A673 (cell line): ENCODE data around the gene ACTR3. TPM values are rescaled to one million over a fixed set of nuclear protein-coding genes. Genes with fewer than 3 reads are reported as not detected.
"Not testable (repeated sequence)": the region's sequence is repeated elsewhere in the genome, so short reads cannot be mapped to it uniquely, and the experiment has no call there.

Experiments used
- BruUV-seq: library from RNA; stranded (reverse); fragments of 400-500 nt; replicated peaks from 2 replicates; lab custom pipeline; 2021; lab: Mats Ljungman, UMichigan
- CTCF ChIA-PET: fragments of 300-600 bp; sonication (Branson Sonifier 250); formaldehyde crosslinking; loops from one replicate; lab custom pipeline; 2022; ENCODE audit warnings: antibody characterized with exemption; lab: Charles Lee
- POLR2A ChIA-PET: fragments of 300-600 bp; sonication (Branson Sonifier 250); formaldehyde crosslinking; loops from one replicate; lab custom pipeline; 2022; ENCODE audit warnings: antibody characterized with exemption; ENCODE audit not compliant: low non-redundant PET; lab: Charles Lee
- DNase-seq: peaks from one replicate; pipeline ENCODE4 v3.0.0-alpha.2; 2015; ENCODE audit warnings: low spot score
- H3K27ac ChIP-seq: fragments of 200-600 bp; sonication (generic); 2 replicates; pipeline ENCODE4 v1.5.1; 2016; ENCODE audit warnings: mixed run types, low read depth, mild to moderate bottlenecking, mixed read lengths, antibody characterized with exemption, low read length; ENCODE audit not compliant: poor library complexity, severe bottlenecking
- H3K27me3 ChIP-seq: fragments of 200-600 bp; sonication (generic); replicated peaks from 2 replicates; pipeline ENCODE4 v1.6.1; 2017; ENCODE audit warnings: mixed run types, low read depth, mild to moderate bottlenecking, mixed read lengths, antibody characterized with exemption, low read length; ENCODE audit not compliant: insufficient read depth, poor library complexity
- H3K36me3 ChIP-seq: fragments of 200-600 bp; sonication (generic); 2 replicates; pipeline ENCODE4 v1.6.1; 2016; ENCODE audit warnings: mixed run types, mild to moderate bottlenecking, mixed read lengths, antibody characterized with exemption, low read length; ENCODE audit not compliant: insufficient read depth, poor library complexity, severe bottlenecking
- H3K4me1 ChIP-seq: fragments of 200-600 bp; sonication (generic); 2 replicates; pipeline ENCODE4 v1.6.1; 2017; ENCODE audit warnings: mixed run types, mild to moderate bottlenecking, mixed read lengths, antibody characterized with exemption, low read length; ENCODE audit not compliant: insufficient read depth, poor library complexity, severe bottlenecking
- H3K4me3 ChIP-seq: fragments of 200-600 bp; sonication (generic); 2 replicates; pipeline ENCODE4 v1.5.1; 2016; ENCODE audit warnings: low read depth, mixed run types, mild to moderate bottlenecking, mixed read lengths, low read length; ENCODE audit not compliant: poor library complexity, severe bottlenecking
- H3K9me3 ChIP-seq: fragments of 200-600 bp; sonication (generic); 2 replicates; pipeline ENCODE4 v1.6.1; 2016; ENCODE audit warnings: mixed run types, low read depth, mild to moderate bottlenecking, mixed read lengths, antibody characterized with exemption, low read length; ENCODE audit not compliant: poor library complexity, severe bottlenecking
- EZH2 ChIP-seq: fragments of 200-600 bp; sonication (generic); IDR thresholded peaks from 2 replicates; pipeline ENCODE4 v1.6.1; 2017; ENCODE audit warnings: borderline replicate concordance, low read depth, mild to moderate bottlenecking, mixed read lengths, antibody characterized with exemption, low read length; ENCODE audit not compliant: poor library complexity, severe bottlenecking
- intact Hi-C: fragments of 100-400 bp; cut with micrococcal nuclease; formaldehyde crosslinking; loops from one replicate; pipeline ENCODE4 v1.10.0; 2022; ENCODE audit not compliant: unreplicated experiment
- total RNA-seq: library from RNA; stranded (reverse); gene quantifications from 2 replicates; pipeline ENCODE4 v1.2.3, GENCODE V29; 2021
- TF ChIP-seq, protein P1 (sequence below): fragments of 300-800, 200-600 bp; sonication (generic); conservative IDR thresholded peaks from 2 replicates; pipeline ENCODE4 v1.5.1; 2017; ENCODE audit warnings: low read depth, mild to moderate bottlenecking, antibody characterized with exemption, low read length, moderate library complexity, mixed read lengths

Gene ACTR3
- total RNA-seq, 1 experiment from 2014 or later: 340 TPM

- H3K36me3 ChIP-seq: peaks cover 44% of the 10 kb centered on the region
- TF ChIP-seq, protein P1, sequence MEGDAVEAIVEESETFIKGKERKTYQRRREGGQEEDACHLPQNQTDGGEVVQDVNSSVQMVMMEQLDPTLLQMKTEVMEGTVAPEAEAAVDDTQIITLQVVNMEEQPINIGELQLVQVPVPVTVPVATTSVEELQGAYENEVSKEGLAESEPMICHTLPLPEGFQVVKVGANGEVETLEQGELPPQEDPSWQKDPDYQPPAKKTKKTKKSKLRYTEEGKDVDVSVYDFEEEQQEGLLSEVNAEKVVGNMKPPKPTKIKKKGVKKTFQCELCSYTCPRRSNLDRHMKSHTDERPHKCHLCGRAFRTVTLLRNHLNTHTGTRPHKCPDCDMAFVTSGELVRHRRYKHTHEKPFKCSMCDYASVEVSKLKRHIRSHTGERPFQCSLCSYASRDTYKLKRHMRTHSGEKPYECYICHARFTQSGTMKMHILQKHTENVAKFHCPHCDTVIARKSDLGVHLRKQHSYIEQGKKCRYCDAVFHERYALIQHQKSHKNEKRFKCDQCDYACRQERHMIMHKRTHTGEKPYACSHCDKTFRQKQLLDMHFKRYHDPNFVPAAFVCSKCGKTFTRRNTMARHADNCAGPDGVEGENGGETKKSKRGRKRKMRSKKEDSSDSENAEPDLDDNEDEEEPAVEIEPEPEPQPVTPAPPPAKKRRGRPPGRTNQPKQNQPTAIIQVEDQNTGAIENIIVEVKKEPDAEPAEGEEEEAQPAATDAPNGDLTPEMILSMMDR: no peak
- no peak for TF ChIP-seq EZH2
- H3K9me3 ChIP-seq: no peaks in the 10 kb centered on the region
- no peaks in the 10 kb centered on the region for H3K4me1 ChIP-seq
- no peaks in the 10 kb centered on the region for H3K27me3 ChIP-seq
- BruUV-seq: no TSS peak
- no peak overlapping the region for H3K4me3 ChIP-seq
- CTCF ChIA-PET: no interaction called here
- intact Hi-C loops: no loop called here
- H3K27ac ChIP-seq: no peak overlapping the region
- DNase-seq: no peak
- POLR2A ChIA-PET: no interaction called here
Measured at GRCh38 chr2:113930448-113930847, 40.6 kb downstream of the ACTR3 start.

DNA sequence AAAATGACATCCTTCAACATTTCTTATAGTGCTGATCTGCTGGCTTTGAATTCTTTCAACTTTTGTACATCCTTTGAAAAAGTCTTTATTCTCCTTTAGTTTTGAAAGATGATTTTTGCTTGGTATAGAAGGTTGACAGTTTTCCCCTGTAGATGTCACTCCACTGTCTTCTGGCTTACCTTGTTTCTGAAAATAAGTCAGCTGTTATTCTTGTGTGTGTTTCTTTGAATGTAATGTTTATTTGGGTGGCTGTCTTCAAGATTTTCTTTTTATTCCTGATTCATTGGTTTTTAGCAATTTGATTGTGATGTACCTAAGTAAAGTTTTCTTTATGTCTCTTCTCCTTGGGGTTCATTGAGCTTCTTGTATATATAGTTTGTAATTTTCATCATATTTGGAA, 47.6 kb downstream of the ACTR3 start:
- no peaks in the 10 kb centered on the region for H3K4me1 ChIP-seq
- peaks cover 76% of the 10 kb centered on the region for H3K36me3 ChIP-seq

GRCh38 chr2:113940891-113941290, 51.0 kb downstream of the ACTR3 start:
- BruUV-seq: no TSS peak
- intact Hi-C loops: loop anchor here (5.0 kb wide), 1 partner anchor 44 kb away; no protein-coding TSS in a partner anchor
- Histone ChIP-seq H3K4me3 (no peak overlapping the region), H3K27me3 (no peaks in the 10 kb centered on the region), H3K9me3 (peaks cover 17% of the 10 kb centered on the region), H3K4me1 (no peaks in the 10 kb centered on the region), H3K27ac (no peak overlapping the region), H3K36me3 (peaks cover 68% of the 10 kb centered on the region)
- POLR2A ChIA-PET: no interaction called here
- CTCF ChIA-PET: no interaction called here
- no peak for DNase-seq
- no peak for TF ChIP-seq EZH2
- TF ChIP-seq, protein P1: no peak

More for the DNA sequence above, 47.6 kb downstream of the ACTR3 start:
- POLR2A ChIA-PET: no interaction called here
- intact Hi-C loops: no loop called here
- no peak for DNase-seq
- no peak overlapping the region for H3K27ac ChIP-seq
- no peaks in the 10 kb centered on the region for H3K27me3 ChIP-seq
- CTCF ChIA-PET: no interaction called here
- peaks cover 17% of the 10 kb centered on the region for H3K9me3 ChIP-seq
- no peak for TF ChIP-seq EZH2
- TF ChIP-seq, protein P1: no peak
- no peak overlapping the region for H3K4me3 ChIP-seq
- BruUV-seq: no TSS peak

DNA sequence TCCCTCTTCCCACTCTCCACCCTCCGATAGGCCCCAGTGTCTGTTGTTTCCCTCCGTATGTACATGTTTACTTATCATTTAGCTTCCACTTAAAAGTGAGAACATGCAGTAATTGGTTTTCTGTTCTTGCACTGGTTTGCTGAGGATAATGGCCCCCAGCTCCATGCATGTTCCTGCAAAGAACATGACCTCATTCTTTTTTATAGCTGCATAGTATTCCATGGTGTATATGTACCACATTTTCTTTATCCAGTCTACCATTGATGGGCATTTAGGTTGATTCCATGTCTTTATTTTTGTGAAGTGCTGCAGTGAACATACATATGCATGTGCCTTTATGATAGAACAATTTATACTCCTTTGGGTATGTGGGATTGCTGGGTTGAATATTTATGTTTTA, 55.9 kb downstream of the ACTR3 start:
- intact Hi-C loops, H3K9me3 ChIP-seq, H3K27me3 ChIP-seq, H3K4me3 ChIP-seq, H3K27ac ChIP-seq, POLR2A ChIA-PET, DNase-seq, BruUV-seq, H3K4me1 ChIP-seq, CTCF ChIA-PET: not testable (repeated sequence)
- peaks cover 45% of the 10 kb centered on the region for H3K36me3 ChIP-seq

GRCh38 chr2:113950906-113951305, 61.0 kb downstream of the ACTR3 start:
- H3K27me3 ChIP-seq, H3K9me3 ChIP-seq, BruUV-seq, H3K4me1 ChIP-seq, POLR2A ChIA-PET, intact Hi-C loops, CTCF ChIA-PET, H3K4me3 ChIP-seq, DNase-seq, H3K27ac ChIP-seq: not testable (repeated sequence)
- peaks cover 30% of the 10 kb centered on the region for H3K36me3 ChIP-seq
